ENCODE data around the gene DLL3.
"Not testable (repeated sequence)": the region's sequence is repeated elsewhere in the genome, so short reads cannot be mapped to it uniquely, and the experiment has no call there.

The DLL3 gene, protein sequence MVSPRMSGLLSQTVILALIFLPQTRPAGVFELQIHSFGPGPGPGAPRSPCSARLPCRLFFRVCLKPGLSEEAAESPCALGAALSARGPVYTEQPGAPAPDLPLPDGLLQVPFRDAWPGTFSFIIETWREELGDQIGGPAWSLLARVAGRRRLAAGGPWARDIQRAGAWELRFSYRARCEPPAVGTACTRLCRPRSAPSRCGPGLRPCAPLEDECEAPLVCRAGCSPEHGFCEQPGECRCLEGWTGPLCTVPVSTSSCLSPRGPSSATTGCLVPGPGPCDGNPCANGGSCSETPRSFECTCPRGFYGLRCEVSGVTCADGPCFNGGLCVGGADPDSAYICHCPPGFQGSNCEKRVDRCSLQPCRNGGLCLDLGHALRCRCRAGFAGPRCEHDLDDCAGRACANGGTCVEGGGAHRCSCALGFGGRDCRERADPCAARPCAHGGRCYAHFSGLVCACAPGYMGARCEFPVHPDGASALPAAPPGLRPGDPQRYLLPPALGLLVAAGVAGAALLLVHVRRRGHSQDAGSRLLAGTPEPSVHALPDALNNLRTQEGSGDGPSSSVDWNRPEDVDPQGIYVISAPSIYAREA

DNA sequence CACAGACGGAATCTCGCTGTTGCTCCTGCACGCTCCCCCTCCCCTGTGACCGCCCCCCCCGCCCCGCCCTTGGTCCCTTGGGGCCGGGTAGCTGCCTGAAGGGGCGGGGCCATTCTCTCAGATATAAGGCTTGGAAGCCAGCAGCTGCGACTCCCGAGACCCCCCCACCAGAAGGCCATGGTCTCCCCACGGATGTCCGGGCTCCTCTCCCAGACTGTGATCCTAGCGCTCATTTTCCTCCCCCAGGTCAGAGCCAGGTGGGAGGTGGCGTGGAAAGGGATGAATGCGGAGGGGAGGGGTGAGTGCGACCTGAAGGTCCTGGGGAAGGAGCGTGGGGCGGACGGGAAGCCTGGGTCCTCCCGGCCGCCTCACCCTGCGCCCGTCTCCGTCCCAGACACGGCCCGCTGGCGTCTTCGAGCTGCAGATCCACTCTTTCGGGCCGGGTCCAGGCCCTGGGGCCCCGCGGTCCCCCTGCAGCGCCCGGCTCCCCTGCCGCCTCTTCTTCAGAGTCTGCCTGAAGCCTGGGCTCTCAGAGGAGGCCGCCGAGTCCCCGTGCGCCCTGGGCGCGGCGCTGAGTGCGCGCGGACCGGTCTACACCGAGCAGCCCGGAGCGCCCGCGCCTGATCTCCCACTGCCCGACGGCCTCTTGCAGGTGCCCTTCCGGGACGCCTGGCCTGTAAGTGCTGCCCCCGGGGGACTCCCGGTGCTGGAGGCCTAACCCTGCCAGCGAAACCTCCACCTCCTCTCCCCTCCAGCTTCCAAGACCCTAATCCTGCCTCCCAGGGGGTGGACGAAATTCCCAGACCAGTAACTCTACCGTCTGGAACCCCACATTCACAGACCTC is at the start of gene DLL3:
Gene DLL3, plus strand, starts transcription at position 150 of the 845 bp plus-strand sequence. Its CDS starts 28 bp downstream, at position 178.
- FAIRE-seq (no peak), DNase-seq (ENCODE audit: insufficient read length, low spot score) (no peak)

DNA sequence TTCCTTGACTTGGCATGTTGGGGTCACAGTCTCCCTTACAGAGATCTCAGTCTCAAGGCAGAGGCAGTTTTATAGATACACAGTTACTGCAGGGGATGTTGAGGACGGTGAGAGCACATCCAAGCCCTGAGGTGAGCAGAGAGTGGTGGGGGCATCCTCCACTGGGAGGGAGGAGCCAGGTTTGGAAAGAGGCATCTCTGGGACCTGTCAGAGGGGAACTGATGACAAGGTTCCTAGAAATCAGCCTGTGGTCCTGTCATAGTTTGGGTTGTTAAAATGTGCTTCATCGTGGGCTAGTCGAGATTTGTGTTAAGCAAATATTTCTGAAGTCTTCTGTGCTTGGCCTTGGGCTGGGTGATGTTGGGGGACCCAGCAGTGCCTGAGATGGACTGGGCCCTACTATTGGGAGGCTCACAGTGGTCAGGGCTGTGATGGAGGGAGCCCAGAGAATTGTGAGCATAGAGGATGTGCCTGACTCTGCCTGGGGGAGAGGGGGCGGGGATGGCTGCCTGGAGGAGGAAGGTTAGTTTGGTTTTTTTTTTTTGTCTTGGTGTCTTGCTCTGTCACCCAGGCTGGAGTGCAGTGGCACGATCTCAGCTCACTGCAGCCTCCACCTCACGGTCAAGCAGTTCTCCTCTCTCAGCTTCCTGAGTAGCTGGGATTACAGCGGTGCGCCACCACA is 49.5 kb upstream of the DLL3 start:
- DNase-seq (ENCODE audit: insufficient read length, low spot score) (no peak), FAIRE-seq (no peak)

DNA sequence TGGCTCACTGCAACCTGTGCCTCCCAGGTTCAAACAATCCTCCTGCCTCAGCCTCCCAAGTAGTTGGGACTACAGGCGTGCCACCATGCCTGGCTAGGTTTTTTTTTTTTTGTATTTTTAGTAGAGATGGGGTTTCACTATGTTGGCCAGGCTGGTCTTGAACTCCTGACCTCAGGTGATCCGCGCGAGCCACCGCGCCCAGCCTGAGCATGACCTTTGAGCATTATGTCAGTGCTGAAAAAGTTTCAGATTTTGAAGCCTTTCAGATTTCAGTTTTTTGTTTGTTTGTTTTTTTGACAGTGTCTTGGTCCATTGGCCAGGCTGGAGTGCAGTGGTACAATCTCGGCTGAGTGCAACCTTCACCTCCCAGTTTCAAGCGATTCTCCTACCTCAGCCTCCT is 47.5 kb upstream of the DLL3 start:
- not testable (repeated sequence) for FAIRE-seq; DNase-seq (ENCODE audit: insufficient read length, low spot score)

DNA sequence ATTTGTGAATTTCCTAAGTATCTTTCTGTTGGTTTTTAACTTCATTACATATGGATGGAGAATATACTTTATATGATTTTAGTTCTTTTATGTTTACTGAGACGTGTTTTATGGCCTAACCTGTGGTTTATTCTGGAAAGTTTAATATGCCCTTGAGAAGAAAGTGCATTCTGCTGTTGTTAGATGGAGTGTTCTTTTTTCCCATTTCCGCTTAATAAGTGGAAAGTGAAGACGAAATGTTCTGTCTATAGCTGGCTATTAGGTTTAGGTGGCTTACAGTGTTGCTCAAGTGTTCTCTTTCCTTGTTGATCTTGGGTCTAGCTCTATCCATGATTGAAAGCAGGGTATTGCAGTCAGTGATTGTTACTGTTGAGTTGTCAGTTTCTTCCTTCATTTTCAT is 35.3 kb upstream of the DLL3 start:
- DNase-seq (ENCODE audit: insufficient read length, low spot score), result no peak
- no peak for FAIRE-seq

DNA sequence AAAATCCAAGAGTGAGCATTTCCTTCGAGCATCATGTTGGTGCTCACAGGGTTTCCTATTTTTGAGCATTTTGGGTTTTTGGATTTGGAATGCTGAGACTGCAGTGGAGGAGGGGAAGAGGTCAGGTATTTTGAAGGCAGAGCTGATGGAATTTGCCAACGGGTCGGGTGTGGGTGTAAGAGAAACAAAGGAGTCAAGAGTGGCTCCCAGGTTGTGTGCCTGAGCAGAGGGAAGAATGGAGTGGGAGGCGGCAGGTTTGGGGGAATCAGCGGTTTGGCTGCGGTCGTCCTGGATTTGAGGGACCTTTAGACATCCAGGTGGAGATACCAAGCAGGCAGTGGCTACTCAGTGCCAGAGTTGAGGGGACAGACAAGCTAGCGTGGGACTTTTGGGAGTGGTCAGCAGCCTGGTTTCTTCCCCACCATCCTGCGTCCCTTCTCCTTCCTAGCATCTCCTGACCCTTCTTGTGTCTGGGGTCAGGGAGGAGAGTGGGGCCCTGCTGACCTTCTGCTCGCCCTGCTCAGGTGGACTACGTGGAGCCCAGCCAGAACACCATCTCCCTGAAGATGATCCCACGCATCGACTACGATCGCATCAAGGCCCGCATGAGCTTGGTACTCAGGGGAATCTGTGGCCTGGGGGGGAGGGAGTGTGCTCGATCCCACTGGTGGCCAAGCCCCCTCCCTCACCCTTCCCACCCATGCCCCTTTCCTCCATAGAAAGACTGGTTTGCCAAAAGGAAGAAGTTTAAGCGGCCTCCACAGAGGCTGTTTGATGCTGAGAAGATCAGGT is 32.6 kb upstream of the DLL3 start:
- FAIRE-seq, result no peak
- DNase-seq (ENCODE audit: insufficient read length, low spot score), result no peak

DNA sequence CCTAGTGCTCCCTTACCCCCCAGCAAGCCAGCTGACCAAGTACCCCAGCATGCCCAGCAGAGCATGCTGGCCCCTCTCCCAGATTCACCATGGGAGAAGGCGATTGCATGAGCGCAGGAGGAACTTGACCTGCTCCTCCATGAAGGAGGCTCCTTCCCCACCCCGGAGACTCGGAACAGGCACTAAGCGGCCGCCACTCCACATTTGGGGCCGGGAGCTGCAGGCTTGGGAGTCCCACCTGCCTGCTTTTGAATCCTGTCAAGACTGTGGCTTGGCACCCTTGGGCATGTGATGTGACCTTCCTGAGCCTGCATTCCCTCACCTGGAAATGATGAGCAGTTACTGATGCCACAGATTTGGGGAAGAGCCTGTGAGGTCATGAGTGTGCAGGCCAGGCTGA is 30.8 kb upstream of the DLL3 start:
- no peak for DNase-seq (ENCODE audit: insufficient read length, low spot score)
- no peak for FAIRE-seq

DNA sequence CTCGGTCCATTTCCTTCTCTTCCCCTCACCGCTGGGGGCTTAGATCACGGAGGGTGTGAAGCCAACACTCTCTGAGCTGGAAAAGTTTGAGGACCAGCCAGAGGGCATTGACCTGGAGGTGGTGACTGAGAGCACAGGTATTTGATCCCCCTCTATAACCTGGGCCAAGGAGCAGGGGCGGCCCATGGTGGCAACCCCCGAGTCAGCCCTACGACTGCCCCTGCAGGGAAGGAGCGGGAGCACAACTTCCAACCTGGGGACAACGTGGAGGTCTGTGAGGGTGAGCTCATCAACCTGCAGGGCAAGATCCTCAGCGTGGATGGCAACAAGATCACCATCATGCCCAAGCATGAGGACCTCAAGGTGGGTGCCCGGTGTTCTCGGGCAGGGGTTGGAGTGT is 29.7 kb upstream of the DLL3 start:
- no peak for FAIRE-seq

DNA sequence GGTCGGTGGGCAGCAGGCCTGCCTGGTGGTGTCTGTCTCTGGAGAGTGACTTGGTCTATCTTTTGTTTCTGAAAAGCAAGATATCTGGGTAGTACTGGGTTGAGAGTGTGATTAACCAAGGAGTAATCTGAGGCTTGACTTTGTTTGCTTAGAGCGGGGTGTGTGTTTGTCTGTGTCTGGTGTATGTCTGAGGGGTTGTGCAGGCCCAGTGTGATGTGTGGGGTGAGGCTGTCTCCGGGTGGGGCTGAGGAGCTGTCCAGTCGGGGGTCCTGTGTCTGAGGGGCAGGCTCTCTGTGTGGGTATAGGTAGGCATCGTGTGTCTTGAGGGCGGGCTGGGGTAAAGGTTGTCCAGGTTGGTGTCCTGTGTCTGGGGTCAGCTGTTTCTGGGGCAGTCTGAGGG is 29.2 kb upstream of the DLL3 start:
- FAIRE-seq (no peak), DNase-seq (ENCODE audit: insufficient read length, low spot score) (no peak)

More for the DNA sequence above, 29.7 kb upstream of the DLL3 start:
- DNase-seq (ENCODE audit: insufficient read length, low spot score), result no peak

DNA sequence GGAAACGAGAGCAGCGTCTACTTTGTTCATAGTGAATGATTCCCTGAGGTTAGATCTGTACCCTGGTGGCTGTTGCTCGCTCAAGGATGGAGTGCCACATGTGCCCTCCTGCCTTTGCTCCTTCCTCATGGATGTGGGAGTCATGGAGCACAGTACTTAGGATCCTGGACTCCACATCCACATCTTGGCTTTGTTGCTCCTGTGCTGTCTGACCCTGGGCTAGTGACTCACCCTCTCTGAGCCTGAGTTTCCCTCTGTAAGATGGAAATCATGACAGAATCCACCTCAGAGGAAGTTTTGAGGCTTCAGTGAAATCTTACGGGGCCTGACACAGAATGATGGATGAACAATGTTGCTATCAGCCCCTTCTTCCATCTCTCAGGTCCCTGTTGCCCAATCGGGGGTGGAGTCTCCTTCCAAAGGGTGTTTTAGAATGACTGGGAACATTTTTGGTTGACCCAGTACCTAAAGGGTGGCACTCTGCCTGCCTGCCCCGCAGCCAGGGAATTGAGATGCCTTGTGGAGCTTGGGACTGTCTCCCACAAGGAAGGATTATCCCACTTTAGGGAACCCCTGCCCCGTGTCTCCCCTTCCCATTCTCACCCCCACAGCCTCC is 27.9 kb upstream of the DLL3 start:
- FAIRE-seq (no peak), DNase-seq (ENCODE audit: insufficient read length, low spot score) (no peak)

DNA sequence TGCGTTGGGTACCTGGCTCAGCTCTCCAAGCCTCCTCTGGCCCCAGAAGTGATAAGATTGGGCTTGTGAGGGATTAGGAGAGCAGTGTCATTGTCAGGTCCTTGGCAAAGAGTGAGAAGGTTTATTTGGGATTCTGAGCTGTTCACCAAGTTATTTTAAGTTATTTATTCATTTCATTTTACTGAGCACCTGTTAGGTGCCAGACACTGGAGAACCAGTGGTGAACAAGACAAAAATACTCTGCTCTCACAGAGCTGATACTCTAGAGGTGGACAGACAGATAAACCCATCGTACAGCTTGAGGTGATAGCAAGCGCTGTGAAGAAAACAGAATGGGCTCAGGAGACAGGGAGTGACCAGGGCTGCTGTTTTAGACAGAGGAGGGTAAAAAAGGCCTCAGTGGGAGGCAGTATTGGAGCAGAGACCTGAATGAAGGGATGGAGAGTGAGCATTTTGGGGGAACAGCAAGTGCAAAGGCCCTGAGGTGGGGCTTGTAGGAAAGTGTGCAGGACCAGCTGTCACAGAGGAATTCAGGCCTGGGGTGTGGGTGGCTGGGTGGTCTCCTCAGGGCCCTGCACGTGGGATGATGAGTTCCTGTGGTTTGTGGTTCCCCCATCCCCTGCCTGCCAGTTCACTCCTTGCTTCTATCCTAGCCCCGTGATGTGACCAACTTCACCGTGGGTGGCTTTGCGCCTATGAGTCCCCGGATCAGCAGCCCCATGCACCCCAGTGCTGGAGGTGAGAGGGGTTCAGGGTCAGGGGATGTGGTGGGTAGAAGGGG is 26.8 kb upstream of the DLL3 start:
- DNase-seq (ENCODE audit: insufficient read length, low spot score) (no peak), FAIRE-seq (no peak)

DNA sequence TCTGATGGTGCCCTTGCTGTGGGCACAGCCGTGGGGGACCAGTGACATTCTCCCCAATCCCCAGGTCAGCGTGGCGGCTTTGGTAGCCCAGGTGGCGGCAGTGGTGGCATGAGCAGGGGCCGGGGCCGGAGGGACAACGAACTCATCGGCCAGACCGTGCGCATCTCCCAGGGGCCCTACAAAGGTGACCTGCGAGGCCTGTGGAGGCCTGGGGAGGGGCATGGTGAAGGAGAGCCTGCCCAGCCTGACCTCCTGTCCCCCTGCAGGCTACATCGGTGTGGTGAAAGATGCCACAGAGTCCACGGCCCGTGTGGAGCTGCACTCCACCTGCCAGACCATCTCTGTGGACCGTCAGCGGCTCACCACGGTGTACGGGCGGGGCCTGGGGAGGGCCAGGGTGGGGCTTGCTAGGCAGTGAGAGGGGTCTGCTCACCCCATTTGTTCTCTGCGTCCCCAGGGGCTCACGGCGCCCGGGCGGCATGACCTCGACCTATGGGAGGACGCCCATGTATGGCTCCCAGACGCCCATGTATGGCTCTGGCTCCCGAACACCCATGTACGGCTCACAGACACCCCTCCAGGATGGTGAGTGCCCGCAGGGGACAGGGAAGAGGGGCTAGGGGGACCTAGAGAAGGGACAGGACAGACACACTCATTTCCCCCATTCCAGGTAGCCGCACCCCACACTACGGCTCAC is 25.9 kb upstream of the DLL3 start:
- FAIRE-seq (no peak), DNase-seq (ENCODE audit: insufficient read length, low spot score) (no peak)

DNA sequence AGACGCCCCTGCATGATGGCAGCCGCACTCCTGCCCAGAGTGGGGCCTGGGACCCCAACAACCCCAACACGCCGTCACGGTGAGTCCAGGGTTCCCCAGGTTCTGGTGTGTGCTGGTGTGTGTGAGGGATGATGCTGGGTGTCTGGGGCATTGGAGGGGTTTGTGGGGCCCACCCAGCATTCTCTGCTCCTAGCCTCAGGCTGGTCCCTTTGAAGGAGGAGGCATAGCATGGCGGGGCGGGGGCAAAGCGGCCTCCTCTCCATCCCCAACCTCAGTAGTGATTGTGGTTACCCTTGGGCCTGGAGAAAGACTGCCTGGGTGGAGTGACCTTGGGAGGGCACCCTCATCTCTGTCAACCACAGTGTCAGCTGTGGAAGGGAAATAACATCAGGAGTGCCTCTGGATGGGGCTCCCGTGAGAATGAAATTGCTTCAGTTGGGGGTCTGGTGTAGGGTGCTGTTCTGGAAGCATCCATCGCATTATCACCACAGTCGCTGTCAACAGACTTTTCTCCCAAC is 25.2 kb upstream of the DLL3 start:
- no peak for DNase-seq (ENCODE audit: insufficient read length, low spot score)
- FAIRE-seq, result no peak

DNA sequence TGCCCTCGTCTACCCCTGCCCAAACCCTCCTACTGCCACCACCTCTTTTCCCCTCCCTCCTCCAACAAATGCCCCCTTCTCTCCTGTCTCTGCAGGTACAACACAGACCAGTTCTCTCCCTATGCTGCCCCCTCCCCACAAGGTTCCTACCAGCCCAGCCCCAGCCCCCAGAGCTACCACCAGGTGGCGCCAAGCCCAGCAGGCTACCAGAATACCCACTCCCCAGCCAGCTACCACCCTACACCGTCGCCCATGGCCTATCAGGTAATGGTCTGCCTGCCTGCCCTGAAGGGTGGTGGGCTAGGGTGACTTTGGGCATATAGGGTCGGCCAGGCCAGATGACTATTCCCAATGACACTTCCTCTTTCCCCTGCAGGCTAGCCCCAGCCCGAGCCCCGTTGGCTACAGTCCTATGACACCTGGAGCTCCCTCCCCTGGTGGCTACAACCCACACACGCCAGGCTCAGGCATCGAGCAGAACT is 24.6 kb upstream of the DLL3 start:
- DNase-seq (ENCODE audit: insufficient read length, low spot score) (no peak), FAIRE-seq (no peak)

DNA sequence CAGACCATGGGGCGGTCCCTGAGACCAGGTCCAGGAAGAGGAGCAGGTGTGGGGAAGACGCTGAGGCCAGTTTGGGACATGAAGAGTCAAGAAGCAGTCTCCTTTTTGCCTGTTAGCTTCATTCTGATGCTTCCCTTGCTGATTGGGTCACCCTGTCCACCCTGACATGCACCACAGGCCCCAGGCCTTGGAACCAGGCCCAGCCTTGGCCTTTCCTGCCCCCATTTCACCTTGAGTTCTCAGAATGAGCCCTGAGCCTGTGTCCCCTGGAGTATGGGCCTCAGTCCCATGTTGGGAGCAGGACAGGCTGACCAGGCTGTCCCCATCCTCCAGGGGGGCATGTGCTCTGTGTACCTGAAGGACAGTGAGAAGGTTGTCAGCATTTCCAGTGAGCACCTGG is 23.0 kb upstream of the DLL3 start:
- no peak for DNase-seq (ENCODE audit: insufficient read length, low spot score)
- FAIRE-seq, result no peak

DNA sequence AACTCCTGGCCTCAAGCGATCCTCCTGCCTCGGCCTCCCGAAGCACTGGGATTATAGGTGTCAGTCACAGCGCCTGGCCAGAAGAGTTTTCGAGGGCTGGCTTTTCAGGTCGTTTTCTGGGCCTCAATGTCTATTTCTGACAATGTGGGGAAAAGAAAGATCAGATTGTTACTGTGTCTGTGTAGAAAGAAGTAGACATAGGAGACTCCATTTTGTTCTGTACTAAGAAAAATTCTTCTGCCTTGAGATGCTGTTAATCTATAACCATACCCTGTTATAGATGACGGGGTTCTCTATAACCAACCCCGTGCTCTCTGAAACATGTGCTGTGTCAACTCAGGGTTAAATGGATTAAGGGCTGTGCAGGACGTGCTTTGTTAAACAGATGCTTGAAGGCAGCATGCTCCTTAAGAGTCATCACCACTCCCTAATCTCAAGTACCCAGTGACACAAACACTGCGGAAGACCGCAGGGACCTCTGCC is 19.4 kb upstream of the DLL3 start:
- FAIRE-seq, result not testable (repeated sequence)

DNA sequence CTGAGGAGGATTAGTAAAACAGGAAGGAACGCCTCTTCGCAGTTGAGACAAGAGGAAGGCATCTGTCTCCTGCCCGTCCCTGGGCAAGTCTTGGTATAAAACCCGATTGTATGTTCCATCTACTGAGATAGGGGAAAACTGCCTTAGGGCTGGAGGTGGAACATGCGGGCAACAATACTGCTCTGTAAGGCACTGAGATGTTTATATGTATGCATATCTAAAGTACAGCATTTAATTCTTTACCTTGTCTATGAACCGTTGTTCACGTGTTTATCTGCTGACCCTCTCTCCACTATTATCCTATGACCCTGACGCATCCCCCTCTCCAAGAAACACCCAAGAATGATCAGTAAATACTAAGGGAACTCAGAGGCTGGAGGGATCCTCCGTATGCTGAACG is 18.8 kb upstream of the DLL3 start:
- FAIRE-seq (no peak), DNase-seq (ENCODE audit: insufficient read length, low spot score) (no peak)

More for the DNA sequence above, 19.4 kb upstream of the DLL3 start:
- DNase-seq (ENCODE audit: insufficient read length, low spot score), result not testable (repeated sequence)

DNA sequence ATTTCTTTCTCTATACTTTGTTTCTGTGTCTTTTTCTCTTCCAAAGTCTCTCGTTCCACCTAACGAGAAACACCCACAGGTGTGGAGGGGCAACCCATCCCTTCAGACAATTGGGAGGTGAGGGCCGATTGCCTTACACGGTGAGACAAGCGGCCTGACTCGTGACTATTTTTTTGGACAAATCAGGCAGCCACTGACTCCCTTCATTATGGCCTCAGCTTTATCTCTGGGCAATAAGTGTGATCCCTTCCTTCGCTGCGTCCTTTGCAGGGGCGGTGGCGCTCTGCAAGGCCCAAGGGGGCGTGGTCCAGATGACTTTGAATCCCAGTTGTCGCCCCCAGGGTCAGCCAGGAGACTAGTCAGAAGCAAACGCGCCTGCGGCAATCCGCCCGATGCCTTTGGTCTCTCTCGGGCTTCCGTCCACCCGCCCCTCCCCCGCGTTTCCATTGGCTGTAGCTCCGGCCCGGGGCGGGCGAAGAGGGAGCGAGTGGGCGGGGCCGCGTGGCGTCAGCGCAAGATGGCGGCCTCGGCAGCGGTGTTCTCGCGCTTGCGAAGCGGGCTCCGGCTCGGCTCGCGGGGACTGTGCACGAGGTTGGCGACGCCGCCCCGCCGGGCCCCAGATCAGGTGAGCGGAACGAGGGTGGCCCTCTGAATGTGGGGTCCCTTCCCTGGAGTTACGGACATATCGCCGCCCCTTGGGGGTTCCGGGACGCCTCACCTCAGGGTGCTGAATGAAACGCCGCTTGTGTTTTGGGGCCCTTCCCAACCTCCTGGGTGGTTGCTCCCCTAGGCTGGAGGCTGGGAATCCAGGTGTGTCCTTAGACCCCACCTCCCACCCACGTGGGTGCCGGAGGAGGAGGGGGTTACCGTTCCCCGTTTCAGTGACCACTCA is 18.2 kb upstream of the DLL3 start, which contains the start of gene TIMM50:
Gene TIMM50, plus strand, starts transcription at position 502 of the 892 bp plus-strand sequence. Its CDS starts 16 bp downstream, at position 518.
- FAIRE-seq, result peak; percentile 97

More for the DNA sequence above, 18.2 kb upstream of the DLL3 start, which contains the start of gene TIMM50:
- DNase-seq (ENCODE audit: insufficient read length, low spot score), result peak; percentile 88

Data from GM19239 (cell line).